Measurements from ENCODE around the gene MEDAG.

The MEDAG gene

DNA sequence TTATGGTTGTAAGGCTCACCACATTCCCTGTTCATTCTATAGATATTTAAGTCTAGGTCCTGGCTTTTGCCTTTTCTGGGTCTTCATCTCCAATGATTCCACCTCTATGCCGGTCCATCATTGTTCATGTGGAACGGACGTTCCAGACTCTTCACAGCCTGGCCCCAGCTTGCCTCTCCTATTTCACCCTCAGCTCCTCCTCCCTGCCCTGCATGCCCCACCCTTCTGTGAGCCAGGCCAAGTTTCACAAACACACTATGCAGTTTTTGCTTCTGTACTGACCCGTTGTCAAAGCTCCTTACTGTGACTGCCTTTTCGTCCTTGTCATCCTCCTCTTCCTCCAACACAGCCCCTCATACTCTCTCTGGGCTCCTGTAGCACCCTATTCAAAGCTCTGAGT, 57.7 kb downstream of the MEDAG start:
- DNase-seq (ENCODE audit: low read depth): no peak
- H3K4me3 ChIP-seq (ENCODE audit: control insufficient read depth, low read depth, low read length): no peak overlapping the region
- TF ChIP-seq CTCF (IDR thresholded peaks at IDR 0.05; ENCODE audit: control insufficient read depth, insufficient read depth, low read depth, low read length, missing control alignments): no peak

DNA sequence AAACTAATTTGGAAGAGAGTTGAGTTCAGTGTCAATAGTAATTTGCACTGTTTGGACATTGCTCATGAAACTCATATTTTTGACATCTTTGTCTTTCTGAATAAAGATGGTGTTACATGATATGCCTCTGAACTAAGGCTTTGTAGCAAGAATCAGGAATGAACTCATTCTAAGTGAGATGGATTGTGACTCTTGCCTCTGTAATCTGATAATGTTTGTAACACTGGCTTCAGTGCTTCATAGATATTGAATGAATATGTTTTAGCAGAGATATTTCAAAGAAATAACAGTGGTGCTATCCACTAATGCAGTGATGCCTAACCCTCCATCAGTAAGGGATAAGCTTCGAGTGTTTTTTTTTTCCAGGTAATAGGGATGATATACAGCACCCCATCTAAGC, 59.3 kb downstream of the MEDAG start:
- TF ChIP-seq CTCF (IDR thresholded peaks at IDR 0.05; ENCODE audit: control insufficient read depth, insufficient read depth, low read depth, low read length, missing control alignments): no peak
- H3K4me3 ChIP-seq (ENCODE audit: control insufficient read depth, low read depth, low read length): no peak overlapping the region
- DNase-seq (ENCODE audit: low read depth): no peak

- no peak for DNase-seq (ENCODE audit: low read depth)
- H3K4me3 ChIP-seq (ENCODE audit: control insufficient read depth, low read depth, low read length): no peak overlapping the region
- TF ChIP-seq CTCF (IDR thresholded peaks at IDR 0.05; ENCODE audit: control insufficient read depth, insufficient read depth, low read depth, low read length, missing control alignments): no peak
These were observed 60.0 kb downstream of the MEDAG start for GRCh38 chr13:30966101-30966500.

- H3K4me3 ChIP-seq (ENCODE audit: control insufficient read depth, low read depth, low read length): no peak overlapping the region
- DNase-seq (ENCODE audit: low read depth): peak; percentile 32
- no peak for TF ChIP-seq CTCF (IDR thresholded peaks at IDR 0.05; ENCODE audit: control insufficient read depth, insufficient read depth, low read depth, low read length, missing control alignments)
These were observed 62.8 kb downstream of the MEDAG start for GRCh38 chr13:30968846-30969245.

GRCh38 chr13:30971575-30971974, 65.5 kb downstream of the MEDAG start:
- H3K4me3 ChIP-seq (ENCODE audit: control insufficient read depth, low read depth, low read length): no peak overlapping the region
- TF ChIP-seq CTCF (IDR thresholded peaks at IDR 0.05; ENCODE audit: control insufficient read depth, insufficient read depth, low read depth, low read length, missing control alignments): no peak
- no peak for DNase-seq (ENCODE audit: low read depth)

DNA sequence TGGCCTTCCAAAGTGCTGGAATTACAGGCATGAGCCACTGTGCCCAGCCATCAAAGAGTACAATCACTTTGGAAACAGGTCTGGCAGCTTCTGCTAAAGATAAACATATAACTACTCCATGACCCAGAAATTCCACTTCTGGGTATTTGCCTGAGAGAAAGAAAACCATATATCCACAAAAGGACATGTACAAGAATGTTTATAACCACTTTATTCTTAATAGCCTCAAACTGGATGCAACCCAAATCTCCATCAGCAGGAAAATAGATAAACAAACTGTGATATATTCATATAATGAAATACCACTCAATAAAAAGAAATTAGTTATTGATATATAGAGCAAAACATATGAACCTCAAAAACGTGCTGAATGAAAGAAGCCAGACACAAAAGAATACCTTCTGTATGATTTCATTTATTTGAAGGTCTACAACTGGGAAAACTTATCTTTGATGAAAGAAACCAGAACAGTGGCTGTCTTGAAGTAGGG, 66.9 kb downstream of the MEDAG start:
- TF ChIP-seq CTCF (IDR thresholded peaks at IDR 0.05; ENCODE audit: control insufficient read depth, insufficient read depth, low read depth, low read length, missing control alignments): no peak
- H3K4me3 ChIP-seq (ENCODE audit: control insufficient read depth, low read depth, low read length): no peak overlapping the region
- DNase-seq (ENCODE audit: low read depth): peak; percentile 47

DNA sequence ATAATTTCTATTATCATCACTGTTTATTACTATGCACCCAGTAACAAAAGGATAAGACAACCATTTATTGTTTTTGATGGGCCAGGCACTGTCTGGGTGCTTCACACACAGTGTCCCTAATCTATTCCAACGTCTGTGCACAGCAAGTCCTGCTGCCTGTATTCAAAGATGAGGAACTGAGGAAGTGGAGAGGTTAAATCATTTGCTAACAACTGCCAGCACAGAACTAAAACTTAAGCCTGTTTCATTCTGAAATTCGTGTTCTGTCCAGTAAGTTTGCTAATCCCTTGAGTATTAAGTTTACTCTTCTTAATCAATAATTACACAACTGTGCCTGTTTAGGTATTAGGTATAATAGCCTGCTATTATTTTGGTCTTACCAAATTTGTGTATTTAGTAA, 68.3 kb downstream of the MEDAG start:
- TF ChIP-seq CTCF (IDR thresholded peaks at IDR 0.05; ENCODE audit: control insufficient read depth, insufficient read depth, low read depth, low read length, missing control alignments): no peak
- H3K4me3 ChIP-seq (ENCODE audit: control insufficient read depth, low read depth, low read length): no peak overlapping the region
- DNase-seq (ENCODE audit: low read depth): no peak

Measured in AG09309 (cell line).